ENCODE results near the gene KRT24.
"Not testable (repeated sequence)": the region's sequence is repeated elsewhere in the genome, so short reads cannot be mapped to it uniquely, and the experiment has no call there.

KRT24 gene

DNA sequence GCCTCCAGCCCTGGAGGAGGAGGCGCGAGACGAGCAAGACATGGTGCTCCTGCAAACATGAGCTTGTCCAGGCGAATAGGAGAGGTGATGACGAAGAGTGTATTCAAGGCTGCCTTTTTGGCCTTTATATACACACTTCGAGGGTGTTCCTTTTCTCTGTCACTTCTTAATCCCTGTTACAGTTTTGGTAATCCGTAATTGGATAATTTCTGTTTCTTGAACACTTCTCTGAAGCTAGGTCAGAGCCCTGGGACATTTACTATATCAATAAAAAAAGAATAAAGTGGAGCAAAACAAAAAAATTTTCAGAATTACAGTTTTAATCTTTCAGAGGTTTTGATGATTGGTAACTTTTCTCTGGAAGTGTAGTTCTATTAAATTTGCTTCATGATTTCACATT is at the start of gene KRT24:
Gene KRT24, minus strand, starts transcription at position 101 of the 400 bp plus-strand sequence. Its CDS starts 59 bp downstream, at position 42.
- DNase-seq, result no peak

DNA sequence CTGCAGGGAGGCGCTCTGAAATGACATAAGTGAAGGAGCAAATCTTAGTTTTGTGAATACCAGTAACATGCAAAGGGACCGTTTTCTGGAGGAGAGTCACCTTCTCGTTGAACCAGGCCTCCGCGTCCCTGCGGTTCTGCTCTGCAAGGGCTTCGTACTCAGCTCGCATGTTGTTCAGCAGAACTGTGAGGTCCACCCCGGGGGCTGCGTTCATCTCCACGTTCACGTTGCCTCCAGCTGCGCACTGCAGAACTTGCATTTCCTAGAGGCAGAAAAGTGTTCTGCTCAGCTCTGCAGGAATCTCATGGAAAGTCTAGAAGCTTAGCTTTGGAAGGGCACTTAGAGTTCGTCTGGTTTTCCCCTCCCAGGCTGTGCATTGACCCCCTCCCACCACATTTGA is 47.5 kb upstream of the KRT24 start:
- no peak for DNase-seq

DNA sequence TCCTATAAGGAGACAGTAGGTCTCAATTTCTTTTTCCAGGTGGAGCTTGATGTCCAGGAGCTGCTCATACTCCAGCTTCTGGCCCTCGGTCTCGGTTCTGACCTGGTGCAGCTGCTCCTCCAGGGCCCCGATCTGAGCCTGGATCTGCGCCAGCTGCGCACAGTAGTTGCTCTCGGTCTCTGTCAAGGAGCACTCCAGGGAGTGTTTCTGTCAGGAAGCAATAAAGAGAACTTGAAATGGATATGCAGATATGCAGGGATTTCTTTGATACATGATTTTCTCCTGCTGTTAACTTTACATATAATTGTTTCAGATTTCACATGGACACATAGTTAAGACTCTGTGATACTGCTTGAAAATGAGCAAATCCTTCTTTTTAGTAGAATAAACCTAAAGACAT is 46.8 kb upstream of the KRT24 start:
- no peak for DNase-seq

DNA sequence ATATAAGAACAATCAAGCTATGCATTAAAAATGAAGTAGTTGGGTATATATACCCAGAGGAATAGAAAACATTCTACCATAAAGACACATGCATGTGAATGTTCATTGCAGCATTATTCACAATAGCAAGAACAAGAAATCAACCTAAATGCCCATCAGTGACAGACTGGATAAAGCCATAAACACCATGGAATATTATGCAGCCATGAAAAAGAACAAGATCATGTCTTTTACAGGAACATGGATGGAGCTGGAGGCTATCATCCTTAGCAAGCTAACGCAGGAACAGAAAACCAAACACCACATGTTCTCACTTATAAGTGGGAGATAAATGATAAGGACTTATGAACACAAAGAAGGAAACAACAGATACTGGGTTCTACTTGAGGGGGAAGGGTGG is 45.1 kb upstream of the KRT24 start:
- not testable (repeated sequence) for DNase-seq

DNA sequence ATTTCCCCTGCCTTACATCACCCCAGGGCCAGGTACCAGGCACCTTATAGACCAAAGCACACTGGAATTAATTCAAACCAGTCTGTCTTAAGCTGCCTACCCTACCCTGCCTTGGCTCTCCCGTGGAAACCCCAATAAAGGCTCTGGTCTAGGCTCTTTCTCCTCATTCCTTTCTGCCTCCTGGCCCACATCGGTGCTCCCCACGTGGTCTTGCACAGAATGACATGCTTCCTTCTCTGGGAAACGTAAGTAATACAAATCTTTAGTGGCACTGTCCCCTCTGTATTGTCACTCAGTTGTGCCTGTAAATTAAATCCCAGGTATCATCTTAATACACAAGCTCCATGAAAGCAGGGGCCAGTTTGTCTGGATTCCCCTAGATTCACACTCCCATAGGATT is 35.0 kb upstream of the KRT24 start:
- DNase-seq, result no peak

DNA sequence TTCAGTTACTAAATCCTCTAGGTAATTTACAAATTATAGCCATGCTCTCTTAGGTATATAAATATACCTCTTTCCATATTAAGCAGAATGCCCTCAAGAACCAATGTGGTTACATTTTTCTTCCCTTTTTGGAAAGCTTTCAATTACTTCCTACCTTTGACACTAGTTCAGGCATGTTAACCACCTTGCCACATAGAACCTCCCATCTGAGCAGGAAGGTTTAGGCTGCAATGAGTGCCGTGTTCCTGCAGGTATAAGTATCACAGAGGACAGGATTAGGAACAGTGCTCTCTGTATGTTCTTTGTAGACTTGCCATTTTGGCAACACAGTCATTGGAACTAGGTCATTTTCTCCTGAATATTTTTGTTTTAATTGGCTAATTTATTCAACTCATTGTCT is 31.5 kb upstream of the KRT24 start:
- DNase-seq, result no peak

DNA sequence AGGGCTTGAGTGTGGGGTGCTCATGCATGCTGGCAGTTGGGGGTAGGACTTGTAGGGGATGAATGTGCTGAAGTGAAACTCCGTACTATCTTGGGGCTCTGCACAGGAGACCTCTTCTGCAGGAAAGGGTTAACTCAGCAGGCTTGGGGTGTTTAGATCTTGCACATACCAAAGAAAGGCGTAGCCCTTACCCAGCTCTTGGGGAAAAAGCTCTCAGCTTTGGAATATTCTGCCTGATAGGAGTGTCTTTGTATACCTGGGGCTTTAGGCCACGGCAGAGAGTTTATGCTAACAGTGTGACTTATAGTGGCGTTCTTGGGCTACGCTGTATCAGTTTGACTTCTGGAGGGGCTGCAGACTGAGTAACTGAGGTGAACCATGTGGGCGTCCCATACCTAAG is 30.5 kb upstream of the KRT24 start:
- no peak for DNase-seq

DNA sequence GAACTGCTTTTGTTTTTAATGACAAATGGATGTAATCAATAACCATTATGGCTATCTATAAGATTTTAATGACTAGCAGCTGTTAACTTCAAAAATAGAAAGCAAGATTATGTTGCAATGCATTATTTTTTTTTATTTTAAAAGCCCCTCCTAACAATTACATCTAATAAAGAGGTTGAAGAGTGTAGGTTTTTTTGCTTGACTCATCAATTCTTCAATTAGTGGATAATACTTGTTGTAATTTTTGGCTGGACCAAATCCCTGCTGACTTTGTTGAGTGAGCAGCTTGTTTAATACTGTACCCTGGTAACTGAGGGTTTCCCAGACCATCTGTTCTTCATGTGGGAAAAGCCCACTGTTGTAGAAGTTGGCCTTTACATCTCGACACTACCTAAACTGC is 27.4 kb upstream of the KRT24 start:
- no peak for DNase-seq

- no peak for DNase-seq
Measured at GRCh38 chr17:40727447-40728231, 24.1 kb upstream of the KRT24 start.

GRCh38 chr17:40726919-40727318 is 23.4 kb upstream of the KRT24 start:
- DNase-seq, result peak in 1 of 2 donors; percentile 28

- DNase-seq, result no peak
Measured at GRCh38 chr17:40724656-40725055, 21.1 kb upstream of the KRT24 start.

- DNase-seq, result no peak
Measured at GRCh38 chr17:40722241-40722640, 18.7 kb upstream of the KRT24 start.

GRCh38 chr17:40720899-40721298 is 17.3 kb upstream of the KRT24 start:
- DNase-seq, result no peak

GRCh38 chr17:40718930-40719329 is 15.4 kb upstream of the KRT24 start:
- DNase-seq, result no peak

- no peak for DNase-seq
Measured at GRCh38 chr17:40717776-40718175, 14.2 kb upstream of the KRT24 start.

- DNase-seq, result no peak
Measured at GRCh38 chr17:40714473-40714872, 10.9 kb upstream of the KRT24 start.

GRCh38 chr17:40707745-40708144 is 4.2 kb upstream of the KRT24 start:
- DNase-seq, result no peak

DNA sequence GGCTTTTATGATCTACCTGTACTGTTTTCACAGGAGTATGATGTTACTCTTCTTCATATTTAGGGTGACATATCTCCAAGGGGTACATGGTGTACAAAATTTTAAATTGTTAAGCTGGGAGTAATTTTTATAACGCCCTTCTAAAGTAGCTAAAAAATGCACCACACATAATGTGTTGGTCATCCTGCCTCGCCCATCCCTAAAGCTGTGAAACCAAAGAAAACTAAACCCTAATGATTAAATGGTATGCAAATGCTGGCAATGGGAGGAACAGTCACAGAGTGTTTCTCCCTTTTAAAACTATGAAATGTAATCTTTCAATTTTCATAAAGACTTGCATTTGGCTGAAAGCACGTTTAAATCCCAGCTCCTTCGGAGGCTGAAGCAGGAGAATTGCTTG is 2.0 kb upstream of the KRT24 start:
- no peak for DNase-seq

- no peak for DNase-seq
Measured at GRCh38 chr17:40702271-40702670, 1.3 kb downstream of the KRT24 start.

- no peak for DNase-seq
Measured at GRCh38 chr17:40699853-40700252, 3.7 kb downstream of the KRT24 start.

- no peak for DNase-seq
Measured at GRCh38 chr17:40699371-40699770, 4.2 kb downstream of the KRT24 start.

- no peak for DNase-seq
Measured at GRCh38 chr17:40697297-40697696, 6.3 kb downstream of the KRT24 start.

DNA sequence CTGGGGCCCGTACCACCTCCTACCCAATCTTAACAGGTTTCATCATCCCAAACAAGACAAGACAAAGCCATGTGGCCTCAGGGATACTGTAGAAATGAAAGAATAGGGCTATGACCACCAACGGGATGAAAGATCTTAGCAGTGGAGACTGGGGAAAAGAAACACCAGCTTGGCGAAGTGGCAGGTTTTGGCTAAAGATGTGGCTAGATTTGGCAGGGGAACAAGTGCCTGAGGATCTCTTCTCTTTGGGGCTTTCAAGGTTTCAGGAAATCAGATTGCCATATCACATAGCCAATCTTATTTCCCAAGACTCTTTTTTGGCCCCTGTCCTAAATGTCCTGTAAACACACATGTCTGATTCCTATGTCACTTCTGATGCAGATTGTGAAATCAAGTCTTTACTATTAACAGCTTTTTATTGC is 6.9 kb downstream of the KRT24 start:
- DNase-seq, result no peak

GRCh38 chr17:40695874-40696472 is 7.6 kb downstream of the KRT24 start:
- no peak for DNase-seq

- DNase-seq, result no peak
Measured at GRCh38 chr17:40694584-40694983, 9.0 kb downstream of the KRT24 start.
